GM21360 (cell line): ENCODE results near the gene ZNRF3.
"Not testable (repeated sequence)": the region's sequence is repeated elsewhere in the genome, so short reads cannot be mapped to it uniquely, and the experiment has no call there.

Experiments used
- ATAC-seq: cut with Tn5 transposase; IDR thresholded peaks from one replicate; pipeline ENCODE4 v1.9.1; 2021; ENCODE audit warnings: mild to moderate bottlenecking, moderate library complexity; ENCODE audit not compliant: unreplicated experiment

The ZNRF3 gene

GRCh38 chr22:29003552-29003951, 120.2 kb downstream of the ZNRF3 start:
- no peak for ATAC-seq

GRCh38 chr22:29003975-29004646, 120.7 kb downstream of the ZNRF3 start:
- no peak for ATAC-seq

GRCh38 chr22:29004647-29005371, 121.4 kb downstream of the ZNRF3 start:
- no peak for ATAC-seq

GRCh38 chr22:29005754-29006153, 122.4 kb downstream of the ZNRF3 start:
- ATAC-seq = not testable (repeated sequence)

- no peak for ATAC-seq
Measured at GRCh38 chr22:29006346-29006745, 123.0 kb downstream of the ZNRF3 start.

GRCh38 chr22:29009148-29009547, 125.8 kb downstream of the ZNRF3 start:
- no peak for ATAC-seq

- ATAC-seq = no peak
Measured at GRCh38 chr22:29011240-29012100, 128.1 kb downstream of the ZNRF3 start.

- ATAC-seq = no peak
Measured at GRCh38 chr22:29012101-29012433, 128.7 kb downstream of the ZNRF3 start.

GRCh38 chr22:29012952-29013351, 129.6 kb downstream of the ZNRF3 start:
- no peak for ATAC-seq

- no peak for ATAC-seq
Measured at GRCh38 chr22:29014293-29014692, 130.9 kb downstream of the ZNRF3 start.

GRCh38 chr22:29014773-29015172, 131.4 kb downstream of the ZNRF3 start:
- ATAC-seq = no peak

- ATAC-seq = no peak
Measured at GRCh38 chr22:29016067-29016938, 132.9 kb downstream of the ZNRF3 start.

- no peak for ATAC-seq
Measured at GRCh38 chr22:29018293-29019189, 135.2 kb downstream of the ZNRF3 start.

GRCh38 chr22:29022101-29022817, 138.9 kb downstream of the ZNRF3 start:
- no peak for ATAC-seq

- ATAC-seq = no peak
Measured at GRCh38 chr22:29023172-29023796, 139.9 kb downstream of the ZNRF3 start.

GRCh38 chr22:29026579-29026978, 143.2 kb downstream of the ZNRF3 start:
- no peak for ATAC-seq

GRCh38 chr22:29028468-29028867, 145.1 kb downstream of the ZNRF3 start:
- no peak for ATAC-seq

- no peak for ATAC-seq
Measured at GRCh38 chr22:29029202-29030000, 146.0 kb downstream of the ZNRF3 start.
